Keratinocyte (primary cell): ENCODE measurements around the gene PPP1R7. TPM values are rescaled to one million over a fixed set of nuclear protein-coding genes. Genes with fewer than 3 reads are reported as not detected.

Experiments used
- DNase-seq: peaks from one replicate; pipeline ENCODE4 v3.0.0-alpha.2; 2011; ENCODE audit warnings: low read depth, missing footprints, low spot score
- FAIRE-seq: peaks from 2 replicates; lab custom pipeline; 2011; peaks lifted over from hg19 to GRCh38; lab: Jason Lieb, UNC
- H2AFZ ChIP-seq: 2 replicates; pipeline ENCODE4 v1.6.0; 2012; ENCODE audit warnings: low read length, control low read depth, inconsistent platforms; ENCODE audit not compliant: control insufficient read depth
- H3K27ac ChIP-seq: 2 replicates; pipeline ENCODE4 v1.5.1; 2011; ENCODE audit warnings: low read length; ENCODE audit not compliant: control insufficient read depth, insufficient read depth
- H3K27me3 ChIP-seq: 3 replicates; pipeline ENCODE4 v1.6.0; 2011; ENCODE audit warnings: low read length; ENCODE audit not compliant: control insufficient read depth, insufficient read depth; ENCODE audit errors: extremely low read depth
- H3K36me3 ChIP-seq, 2 experiments: 2 replicates in 1 of 2; 3 replicates in 1 of 2; pipeline ENCODE4 v1.5.1; 2011; ENCODE audit warnings: low read length in 2 of 2, mild to moderate bottlenecking in 1 of 2; ENCODE audit not compliant: control insufficient read depth in 2 of 2, insufficient read depth in 2 of 2; ENCODE audit errors: extremely low read depth in 1 of 2
- H3K4me1 ChIP-seq: 3 replicates; pipeline ENCODE4 v1.5.1; 2011; ENCODE audit warnings: low read length; ENCODE audit not compliant: control insufficient read depth, insufficient read depth; ENCODE audit errors: extremely low read depth
- H3K4me2 ChIP-seq: 3 replicates; pipeline ENCODE4 v1.6.0; 2011; ENCODE audit warnings: low read depth, low read length; ENCODE audit not compliant: control insufficient read depth, insufficient read depth; ENCODE audit errors: extremely low read depth
- H3K4me3 ChIP-seq, 3 experiments: fragments of 200-600 bp in 1 of 3; sonication (generic) in 1 of 3; 2 replicates in 2 of 3; 3 replicates in 1 of 3; pipeline ENCODE4 v1.5.1; 2011 to 2016; ENCODE audit warnings: low read length in 3 of 3, mild to moderate bottlenecking in 3 of 3, control low read depth in 2 of 3, inconsistent platforms in 1 of 3, low read depth in 1 of 3, mixed read lengths in 1 of 3, mixed run types in 1 of 3, moderate library complexity in 1 of 3; ENCODE audit not compliant: control insufficient read depth in 2 of 3, insufficient read depth in 2 of 3; ENCODE audit errors: extremely low read depth in 1 of 3
- H3K79me2 ChIP-seq: 2 replicates; pipeline ENCODE4 v1.6.0; 2012; ENCODE audit warnings: low read length; ENCODE audit not compliant: control insufficient read depth, insufficient read depth
- H3K9ac ChIP-seq: 3 replicates; pipeline ENCODE4 v1.6.0; 2011; ENCODE audit warnings: low read length; ENCODE audit not compliant: control insufficient read depth, insufficient read depth; ENCODE audit errors: extremely low read depth
- H3K9me1 ChIP-seq: 3 replicates; pipeline ENCODE4 v1.6.0; 2011; ENCODE audit warnings: low read length; ENCODE audit not compliant: control insufficient read depth, insufficient read depth; ENCODE audit errors: extremely low read depth
- H3K9me3 ChIP-seq: 2 replicates; pipeline ENCODE4 v1.5.1; 2012; ENCODE audit warnings: low read depth, low read length; ENCODE audit not compliant: control insufficient read depth
- H4K20me1 ChIP-seq: 3 replicates; pipeline ENCODE4 v1.6.0; 2011; ENCODE audit warnings: low read length; ENCODE audit not compliant: control insufficient read depth, insufficient read depth; ENCODE audit errors: extremely low read depth
- EZH2 ChIP-seq: IDR thresholded peaks from one replicate; pipeline ENCODE4 v1.6.1; 2012; ENCODE audit warnings: inconsistent platforms, mild to moderate bottlenecking, low read length, moderate library complexity
- dilution Hi-C: fragments of 300-500 bp; cut with MboI; formaldehyde crosslinking; loops from one replicate; pipeline ENCODE4 v1.7.0; 2020; ENCODE audit warnings: low sequenced_read_pairs; ENCODE audit not compliant: extremely low pct_ligation_motif_present
- polyA plus RNA-seq, 5 experiments: library from polyadenylated mRNA; depleted of rRNA in 3 of 5; stranded (reverse) in 3 of 5; stranded (forward) in 1 of 5; unstranded in 1 of 5; fragments of >200 nt; gene quantifications; 1 replicate in 1 of 5; 2 replicates in 3 of 5; 3 replicates in 1 of 5; pipeline versions ENCODE4 v1.2.1 to v1.2.3, GENCODE V29; 2011 to 2012; ENCODE audit warnings: missing spikeins in 2 of 5, low read depth in 1 of 5, low replicate concordance in 1 of 5
- TF ChIP-seq, protein P1 (sequence below), 3 experiments: IDR thresholded peaks in 1 of 3; conservative IDR thresholded peaks in 1 of 3; optimal IDR thresholded peaks in 1 of 3; 2 replicates in 2 of 3; 3 replicates in 1 of 3; pipeline versions ENCODE3 to v1.5.1; 2011; ENCODE audit warnings: low read length in 3 of 3, mild to moderate bottlenecking in 3 of 3, moderate library complexity in 2 of 3, control low read depth in 1 of 3, inconsistent platforms in 1 of 3; ENCODE audit not compliant: insufficient read depth in 2 of 3; ENCODE audit errors: extremely low read depth in 1 of 3

PPP1R7 gene
- polyA plus RNA-seq, 1 donor (not counting 4 experiments of a cell fraction or from before 2014, with no cell fraction given): 84.9 TPM

GRCh38 chr2:241138471-241138870 is 11.8 kb upstream of the PPP1R7 start:
- no peaks in the 10 kb centered on the region for H3K9me1 ChIP-seq
- no peak overlapping the region for H3K4me3 ChIP-seq
- DNase-seq: no peak
- no peaks in the 10 kb centered on the region for H3K79me2 ChIP-seq
- H3K27me3 ChIP-seq: no peaks in the 10 kb centered on the region
- FAIRE-seq: no peak
- H3K9me3 ChIP-seq: no peaks in the 10 kb centered on the region
- no peaks in the 10 kb centered on the region for H4K20me1 ChIP-seq
- no peak overlapping the region for H2AFZ ChIP-seq
- H3K4me1 ChIP-seq: no peaks in the 10 kb centered on the region
- H3K9ac ChIP-seq: no peak overlapping the region
- no peak overlapping the region for H3K4me2 ChIP-seq
- TF ChIP-seq, protein P1, sequence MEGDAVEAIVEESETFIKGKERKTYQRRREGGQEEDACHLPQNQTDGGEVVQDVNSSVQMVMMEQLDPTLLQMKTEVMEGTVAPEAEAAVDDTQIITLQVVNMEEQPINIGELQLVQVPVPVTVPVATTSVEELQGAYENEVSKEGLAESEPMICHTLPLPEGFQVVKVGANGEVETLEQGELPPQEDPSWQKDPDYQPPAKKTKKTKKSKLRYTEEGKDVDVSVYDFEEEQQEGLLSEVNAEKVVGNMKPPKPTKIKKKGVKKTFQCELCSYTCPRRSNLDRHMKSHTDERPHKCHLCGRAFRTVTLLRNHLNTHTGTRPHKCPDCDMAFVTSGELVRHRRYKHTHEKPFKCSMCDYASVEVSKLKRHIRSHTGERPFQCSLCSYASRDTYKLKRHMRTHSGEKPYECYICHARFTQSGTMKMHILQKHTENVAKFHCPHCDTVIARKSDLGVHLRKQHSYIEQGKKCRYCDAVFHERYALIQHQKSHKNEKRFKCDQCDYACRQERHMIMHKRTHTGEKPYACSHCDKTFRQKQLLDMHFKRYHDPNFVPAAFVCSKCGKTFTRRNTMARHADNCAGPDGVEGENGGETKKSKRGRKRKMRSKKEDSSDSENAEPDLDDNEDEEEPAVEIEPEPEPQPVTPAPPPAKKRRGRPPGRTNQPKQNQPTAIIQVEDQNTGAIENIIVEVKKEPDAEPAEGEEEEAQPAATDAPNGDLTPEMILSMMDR (optimal IDR thresholded peaks at IDR 0.05 in 1 of 3, IDR thresholded peaks at IDR 0.05 in 1 of 3, conservative IDR thresholded peaks at IDR 0.05 in 1 of 3; ENCODE audit: extremely low read depth in 1 of 3, insufficient read depth in 2 of 3, low read length in 3 of 3): no peak
- dilution Hi-C loops: no loop called here
- H3K27ac ChIP-seq: no peak overlapping the region
- peaks cover 0 to 2% of the 10 kb centered on the region in 2 experiments for H3K36me3 ChIP-seq

GRCh38 chr2:241139531-241140444 is 10.5 kb upstream of the PPP1R7 start:
- H3K9me1 ChIP-seq: no peaks in the 10 kb centered on the region
- no peaks in the 10 kb centered on the region for H3K27me3 ChIP-seq
- DNase-seq (no peak), FAIRE-seq (no peak)
- no peaks in the 10 kb centered on the region for H4K20me1 ChIP-seq
- H2AFZ ChIP-seq: no peak overlapping the region
- no peaks in the 10 kb centered on the region for H3K9me3 ChIP-seq
- dilution Hi-C loops: no loop called here
- no peaks in the 10 kb centered on the region for H3K79me2 ChIP-seq
- no peak overlapping the region for H3K27ac ChIP-seq
- H3K4me3 ChIP-seq: no peak overlapping the region
- H3K36me3 ChIP-seq: peaks cover 0 to 4% of the 10 kb centered on the region in 2 experiments
- H3K4me1 ChIP-seq: no peaks in the 10 kb centered on the region
- H3K4me2 ChIP-seq: no peak overlapping the region
- TF ChIP-seq, protein P1 (optimal IDR thresholded peaks at IDR 0.05 in 1 of 3, IDR thresholded peaks at IDR 0.05 in 1 of 3, conservative IDR thresholded peaks at IDR 0.05 in 1 of 3; ENCODE audit: extremely low read depth in 1 of 3, insufficient read depth in 2 of 3, low read length in 3 of 3): no peak
- no peak for TF ChIP-seq EZH2
- H3K9ac ChIP-seq: no peak overlapping the region
